HEK293 (cell line): ENCODE data around the gene APOE.
A peak's percentile ranks its signal among the peaks of the same experiment; 100 is the strongest.

ENCODE experiments used
- BCL11A ChIP-seq: fragments of 450-650 bp; formaldehyde crosslinking; IDR thresholded peaks from 2 replicates; pipeline ENCODE4 v1.5.1; 2016; ENCODE audit warnings: low read depth, missing biosample characterization, missing genetic modification characterization
- ELK4 ChIP-seq: IDR thresholded peaks from 2 replicates; pipeline ENCODE4 v1.6.1; 2011; ENCODE audit warnings: mild to moderate bottlenecking, low read depth, low read length, borderline replicate concordance
- HOXC10 ChIP-seq: sonication (generic); formaldehyde crosslinking; IDR thresholded peaks from 2 replicates; pipeline ENCODE4 v1.8.1; 2023; ENCODE audit warnings: mild to moderate bottlenecking, missing genetic modification reagents
- KLF10 ChIP-seq: fragments of 450-650 bp; IDR thresholded peaks from 2 replicates; pipeline ENCODE4 v1.5.1; 2018; ENCODE audit warnings: missing biosample characterization, mild to moderate bottlenecking, missing genetic modification characterization
- KLF17 ChIP-seq: fragments of 450-650 bp; formaldehyde crosslinking; IDR thresholded peaks from 2 replicates; pipeline ENCODE4 v1.5.1; 2016; ENCODE audit warnings: missing biosample characterization, missing genetic modification characterization
- PRDM4 ChIP-seq: fragments of 450-650 bp; formaldehyde crosslinking; IDR thresholded peaks from 2 replicates; pipeline ENCODE4 v1.5.1; 2017; ENCODE audit warnings: missing biosample characterization, missing genetic modification characterization
- SP3 ChIP-seq: fragments of 450-650 bp; formaldehyde crosslinking; IDR thresholded peaks from 2 replicates; pipeline ENCODE4 v1.5.1; 2016; ENCODE audit warnings: missing biosample characterization, missing genetic modification characterization
- ZBTB10 ChIP-seq: fragments of 450-650 bp; formaldehyde crosslinking; IDR thresholded peaks from 2 replicates; pipeline ENCODE4 v1.5.1; 2016; ENCODE audit warnings: missing biosample characterization, missing genetic modification characterization
- ZBTB26 ChIP-seq: fragments of 450-650 bp; formaldehyde crosslinking; optimal IDR thresholded peaks from 2 replicates; pipeline ENCODE3; 2016; ENCODE audit warnings: missing biosample characterization, mild to moderate bottlenecking, missing genetic modification characterization
- ZFP41 ChIP-seq: fragments of 450-650 bp; formaldehyde crosslinking; IDR thresholded peaks from 2 replicates; pipeline ENCODE4 v1.5.1; 2016; ENCODE audit warnings: missing biosample characterization, missing genetic modification characterization, borderline replicate concordance
- ZNF140 ChIP-seq: fragments of 450-650 bp; formaldehyde crosslinking; IDR thresholded peaks from 2 replicates; pipeline ENCODE4 v1.5.1; 2016; ENCODE audit warnings: missing biosample characterization, missing genetic modification characterization
- ZNF175 ChIP-seq: fragments of 450-650 bp; formaldehyde crosslinking; IDR thresholded peaks from 2 replicates; pipeline ENCODE4 v1.5.1; 2016; ENCODE audit warnings: missing biosample characterization, missing genetic modification characterization
- ZNF24 ChIP-seq: fragments of 450-650 bp; formaldehyde crosslinking; IDR thresholded peaks from 2 replicates; pipeline ENCODE4 v1.5.1; 2016; ENCODE audit warnings: missing biosample characterization, missing genetic modification characterization
- ZNF398 ChIP-seq: fragments of 450-650 bp; formaldehyde crosslinking; IDR thresholded peaks from 2 replicates; pipeline ENCODE4 v1.5.1; 2017; ENCODE audit warnings: missing biosample characterization, missing genetic modification characterization
- ZNF449 ChIP-seq: fragments of 450-650 bp; formaldehyde crosslinking; IDR thresholded peaks from 2 replicates; pipeline ENCODE4 v1.5.1; 2017; ENCODE audit warnings: missing biosample characterization, mild to moderate bottlenecking, missing genetic modification characterization, moderate library complexity
- ZNF473 ChIP-seq: fragments of 450-650 bp; formaldehyde crosslinking; IDR thresholded peaks from 2 replicates; pipeline ENCODE4 v1.5.1; 2017; ENCODE audit warnings: missing biosample characterization, missing genetic modification characterization
- ZNF571 ChIP-seq: fragments of 450-650 bp; formaldehyde crosslinking; IDR thresholded peaks from 2 replicates; pipeline ENCODE4 v1.5.0; 2017; ENCODE audit warnings: missing biosample characterization, missing genetic modification characterization
- ZNF585B ChIP-seq: fragments of 450-650 bp; formaldehyde crosslinking; IDR thresholded peaks from 2 replicates; pipeline ENCODE4 v1.5.1; 2016; ENCODE audit warnings: missing biosample characterization, missing genetic modification characterization
- ZNF624 ChIP-seq: fragments of 450-650 bp; formaldehyde crosslinking; IDR thresholded peaks from 2 replicates; pipeline ENCODE4 v1.5.1; 2017; ENCODE audit warnings: missing biosample characterization, missing genetic modification characterization
- ZNF639 ChIP-seq: fragments of 450-650 bp; formaldehyde crosslinking; IDR thresholded peaks from 2 replicates; pipeline ENCODE4 v1.5.1; 2016; ENCODE audit warnings: missing biosample characterization, missing genetic modification characterization
- ZNF701 ChIP-seq: fragments of 450-650 bp; formaldehyde crosslinking; IDR thresholded peaks from 2 replicates; pipeline ENCODE4 v1.5.1; 2016; ENCODE audit warnings: missing biosample characterization, missing genetic modification characterization
- ZNF791 ChIP-seq: fragments of 450-650 bp; formaldehyde crosslinking; IDR thresholded peaks from 2 replicates; pipeline ENCODE4 v1.5.1; 2016; ENCODE audit warnings: missing biosample characterization, missing genetic modification characterization
- ZSCAN4 ChIP-seq: fragments of 450-650 bp; formaldehyde crosslinking; IDR thresholded peaks from 2 replicates; pipeline ENCODE4 v1.5.1; 2017; ENCODE audit warnings: missing biosample characterization, missing genetic modification characterization

The APOE gene

GRCh38 chr19:44905437-44906160 is at the start of gene APOE (continued):
- TF ChIP-seq ZNF571 = no peak
- no peak for TF ChIP-seq ZNF175 (tag by site-specific recombination)
- no peak for TF ChIP-seq ELK4
- TF ChIP-seq ZNF791 (tag by site-specific recombination) = no peak
- TF ChIP-seq KLF10 (tag by site-specific recombination) = no peak
- TF ChIP-seq ZNF473 = no peak
- TF ChIP-seq ZNF701 = no peak
- 0 out of 2 replicates have a peak, but pooled peaks have one; percentile 19 for TF ChIP-seq KLF17 (tag by site-specific recombination)
- TF ChIP-seq ZNF398 (tag by site-specific recombination) = peak; percentile 76
- no peak for TF ChIP-seq BCL11A (tag by site-specific recombination)
- no peak for TF ChIP-seq ZSCAN4 (tag by site-specific recombination)
- TF ChIP-seq ZBTB26 = no peak
- no peak for TF ChIP-seq ZNF24
- TF ChIP-seq ZNF585B (tag by site-specific recombination) = no peak
- TF ChIP-seq PRDM4 (tag by site-specific recombination) = no peak
- no peak for TF ChIP-seq ZNF624 (tag by site-specific recombination)
- no peak for TF ChIP-seq ZBTB10 (tag by site-specific recombination)
- no peak for TF ChIP-seq ZNF639 (tag by site-specific recombination)
- no peak for TF ChIP-seq HOXC10 (CRISPR knock-in tag)
- TF ChIP-seq ZNF140 (tag by site-specific recombination) = no peak
- no peak for TF ChIP-seq ZNF449 (tag by site-specific recombination)
- no peak for TF ChIP-seq ZFP41 (tag by site-specific recombination)
- TF ChIP-seq SP3 (tag by site-specific recombination) = peak; percentile 94
